Esophagus squamous epithelium (tissue), 4 donors: ENCODE data around the gene MYBPC1.

ENCODE experiments used
- POLR2A ChIP-seq, 4 donors: fragments of 450-650 bp; IDR thresholded peaks; one replicate each; pipeline ENCODE4 v1.6.1; 2017; ENCODE audit warnings: antibody characterized with exemption in 4 of 4, mild to moderate bottlenecking in 4 of 4, moderate library complexity in 3 of 4
- TF ChIP-seq, protein P1 (sequence below), 6 experiments: fragments of 450-650 bp in 4 of 6; fragments of 200-600 bp in 2 of 6; sonication (generic) in 2 of 6; IDR thresholded peaks; one replicate each; pipeline ENCODE4 v1.5.1; 2016 to 2019; ENCODE audit warnings: antibody characterized with exemption in 6 of 6, mild to moderate bottlenecking in 4 of 6, moderate library complexity in 4 of 6

DNA sequence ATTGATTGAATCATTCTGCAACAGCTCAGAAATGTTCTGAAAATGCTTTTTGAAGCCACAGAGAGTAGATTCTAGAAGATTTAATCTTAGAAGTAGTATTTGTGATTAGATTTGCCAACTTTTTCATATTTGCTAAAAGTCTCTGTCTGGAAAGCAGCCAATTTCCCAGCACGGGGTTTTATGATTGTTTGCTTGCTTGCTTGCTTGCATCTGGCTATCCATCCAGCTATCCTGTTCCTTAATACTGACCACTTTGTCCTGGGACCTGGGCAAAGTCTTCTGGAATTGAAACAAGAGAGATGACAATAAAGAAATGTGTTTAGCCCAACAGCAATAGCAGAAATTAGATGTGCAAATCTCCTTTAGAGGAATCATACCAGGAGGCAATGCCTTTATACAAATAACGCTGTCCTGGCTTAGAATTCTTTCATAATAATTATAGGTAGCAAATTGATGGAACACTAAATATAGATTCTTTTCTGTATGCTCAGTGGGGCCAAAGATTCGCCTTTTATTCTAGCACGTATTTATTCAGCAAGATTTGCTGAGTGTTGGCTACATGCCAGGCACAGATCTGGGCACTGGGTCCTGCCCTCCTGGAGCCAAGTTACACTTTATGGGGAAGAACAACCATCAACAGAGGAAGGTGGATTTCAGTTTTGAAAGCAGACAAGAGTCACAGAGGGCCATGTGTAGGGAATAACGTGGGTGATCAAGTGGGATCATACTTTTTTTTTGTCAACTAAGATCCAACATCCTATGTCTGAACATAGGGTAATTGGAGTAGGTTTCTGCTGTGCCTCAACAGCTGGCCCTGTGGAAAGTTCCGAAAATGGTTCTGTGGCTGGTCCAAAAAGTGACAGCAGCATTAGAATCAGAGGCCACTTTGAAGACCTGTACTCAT, 25.3 kb downstream of the MYBPC1 start:
- TF ChIP-seq, protein P1, sequence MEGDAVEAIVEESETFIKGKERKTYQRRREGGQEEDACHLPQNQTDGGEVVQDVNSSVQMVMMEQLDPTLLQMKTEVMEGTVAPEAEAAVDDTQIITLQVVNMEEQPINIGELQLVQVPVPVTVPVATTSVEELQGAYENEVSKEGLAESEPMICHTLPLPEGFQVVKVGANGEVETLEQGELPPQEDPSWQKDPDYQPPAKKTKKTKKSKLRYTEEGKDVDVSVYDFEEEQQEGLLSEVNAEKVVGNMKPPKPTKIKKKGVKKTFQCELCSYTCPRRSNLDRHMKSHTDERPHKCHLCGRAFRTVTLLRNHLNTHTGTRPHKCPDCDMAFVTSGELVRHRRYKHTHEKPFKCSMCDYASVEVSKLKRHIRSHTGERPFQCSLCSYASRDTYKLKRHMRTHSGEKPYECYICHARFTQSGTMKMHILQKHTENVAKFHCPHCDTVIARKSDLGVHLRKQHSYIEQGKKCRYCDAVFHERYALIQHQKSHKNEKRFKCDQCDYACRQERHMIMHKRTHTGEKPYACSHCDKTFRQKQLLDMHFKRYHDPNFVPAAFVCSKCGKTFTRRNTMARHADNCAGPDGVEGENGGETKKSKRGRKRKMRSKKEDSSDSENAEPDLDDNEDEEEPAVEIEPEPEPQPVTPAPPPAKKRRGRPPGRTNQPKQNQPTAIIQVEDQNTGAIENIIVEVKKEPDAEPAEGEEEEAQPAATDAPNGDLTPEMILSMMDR (IDR thresholded peaks at IDR 0.05) = no peak
- no peak for TF ChIP-seq POLR2A (IDR thresholded peaks at IDR 0.05)
